Mesenchymal stem cell (in vitro differentiated cells and primary cell): ENCODE results near the gene LCN1.

ENCODE experiments used
- DNase-seq: peaks from one replicate; pipeline ENCODE4 v3.0.0-alpha.2; 2013
- H2AFZ ChIP-seq: one replicate; pipeline ENCODE4 v1.6.1; 2013; ENCODE audit warnings: low read depth, mild to moderate bottlenecking, control low read depth, inconsistent platforms, low read length, moderate library complexity
- H2AK5ac ChIP-seq: 2 replicates; pipeline ENCODE4 v1.6.1; 2013; ENCODE audit warnings: low read length, moderate library complexity, mild to moderate bottlenecking, inconsistent platforms; ENCODE audit not compliant: severe bottlenecking
- H2BK120ac ChIP-seq: one replicate; pipeline ENCODE4 v1.6.1; 2013; ENCODE audit warnings: low read depth, mild to moderate bottlenecking, inconsistent platforms, low read length, moderate library complexity
- H2BK12ac ChIP-seq, 2 experiments: one replicate each; pipeline ENCODE4 v1.6.1; 2013; ENCODE audit warnings: inconsistent platforms in 2 of 2, low read length in 2 of 2, mild to moderate bottlenecking in 2 of 2, moderate library complexity in 2 of 2, control low read depth in 1 of 2
- H2BK15ac ChIP-seq: one replicate; pipeline ENCODE4 v1.6.1; 2013; ENCODE audit warnings: mild to moderate bottlenecking, low read depth, inconsistent platforms; ENCODE audit not compliant: poor library complexity, severe bottlenecking
- H2BK5ac ChIP-seq: 2 replicates; pipeline ENCODE4 v1.6.1; 2013; ENCODE audit warnings: low read depth, mild to moderate bottlenecking, low read length, control low read depth, inconsistent platforms; ENCODE audit not compliant: poor library complexity, severe bottlenecking
- H3K14ac ChIP-seq, 2 experiments: one replicate each; pipeline ENCODE4 v1.6.1; 2013; ENCODE audit warnings: inconsistent platforms in 2 of 2, low read length in 2 of 2, control low read depth in 1 of 2, mild to moderate bottlenecking in 1 of 2, moderate library complexity in 1 of 2
- H3K18ac ChIP-seq, 2 experiments: one replicate each; pipeline ENCODE4 v1.6.1; 2013; ENCODE audit warnings: inconsistent platforms in 2 of 2, low read length in 2 of 2, control low read depth in 1 of 2, low read depth in 1 of 2, mild to moderate bottlenecking in 1 of 2
- H3K23ac ChIP-seq, 2 experiments: one replicate each; pipeline ENCODE4 v1.6.1; 2013; ENCODE audit warnings: inconsistent platforms in 2 of 2, low read length in 2 of 2, mild to moderate bottlenecking in 2 of 2, moderate library complexity in 2 of 2, control low read depth in 1 of 2
- H3K27ac ChIP-seq: 2 replicates; pipeline ENCODE4 v1.5.1; 2013; ENCODE audit warnings: mild to moderate bottlenecking, moderate library complexity, low read length, control low read depth, inconsistent platforms; ENCODE audit not compliant: poor library complexity, severe bottlenecking
- H3K27me3 ChIP-seq, 2 experiments: 2 replicates each; pipeline versions ENCODE4 v1.6.1 to v1.7.0; 2013; ENCODE audit warnings: low read length in 2 of 2, mild to moderate bottlenecking in 2 of 2, moderate library complexity in 2 of 2, control low read depth in 1 of 2, inconsistent platforms in 1 of 2; ENCODE audit not compliant: control insufficient read depth in 1 of 2, insufficient read depth in 1 of 2
- H3K36me3 ChIP-seq, 2 experiments: 2 replicates each; pipeline versions ENCODE4 v1.6.1 to v1.7.0; 2013; ENCODE audit warnings: low read length in 2 of 2, control low read depth in 1 of 2, inconsistent platforms in 1 of 2, low read depth in 1 of 2, mild to moderate bottlenecking in 1 of 2; ENCODE audit not compliant: insufficient read depth in 2 of 2, control insufficient read depth in 1 of 2
- H3K4ac ChIP-seq, 2 experiments: one replicate each; pipeline ENCODE4 v1.6.1; 2013; ENCODE audit warnings: inconsistent platforms in 2 of 2, low read length in 2 of 2, mild to moderate bottlenecking in 2 of 2, moderate library complexity in 2 of 2, control low read depth in 1 of 2, low read depth in 1 of 2
- H3K4me1 ChIP-seq: 2 replicates; pipeline ENCODE4 v1.6.1; 2013; ENCODE audit warnings: low read depth, low read length, control low read depth; ENCODE audit not compliant: control insufficient read depth, insufficient read depth
- H3K4me2 ChIP-seq: 2 replicates; pipeline ENCODE4 v1.6.1; 2013; ENCODE audit warnings: low read length, mild to moderate bottlenecking, inconsistent platforms; ENCODE audit not compliant: poor library complexity, severe bottlenecking
- H3K4me3 ChIP-seq, 2 experiments: 2 replicates each; pipeline versions ENCODE4 v1.5.1 to v1.7.0; 2013; ENCODE audit warnings: low read length in 2 of 2, mild to moderate bottlenecking in 2 of 2, control low read depth in 1 of 2, low read depth in 1 of 2; ENCODE audit not compliant: insufficient read depth in 1 of 2
- H3K79me1 ChIP-seq: replicated peaks from 2 replicates; pipeline ENCODE4 v1.6.1; 2013; ENCODE audit warnings: mild to moderate bottlenecking, control low read depth, low read length, inconsistent platforms; ENCODE audit not compliant: poor library complexity, severe bottlenecking
- H3K9ac ChIP-seq: 2 replicates; pipeline ENCODE4 v1.7.0; 2013; ENCODE audit warnings: mild to moderate bottlenecking, low read length, moderate library complexity
- H3K9me3 ChIP-seq: 2 replicates; pipeline ENCODE4 v1.7.0; 2013; ENCODE audit warnings: mild to moderate bottlenecking, low read length; ENCODE audit not compliant: control insufficient read depth
- H4K8ac ChIP-seq: one replicate; pipeline ENCODE4 v1.6.1; 2013; ENCODE audit warnings: inconsistent platforms, mild to moderate bottlenecking, low read length, moderate library complexity
- H4K91ac ChIP-seq: one replicate; pipeline ENCODE4 v1.6.1; 2013; ENCODE audit warnings: mild to moderate bottlenecking, low read length, inconsistent platforms
- WGBS: methylation state at CpG from one replicate; pipeline ENCODE4 v1.1.7; 2013; ENCODE audit warnings: mixed read lengths; 5-methylcytosine and 5-hydroxymethylcytosine counted together

The LCN1 gene

GRCh38 chr9:135515083-135515951 is 5.9 kb upstream of the LCN1 start:
- Histone ChIP-seq H3K27ac (no peak overlapping the region), H3K4ac (no peak overlapping the region), H3K23ac (no peak overlapping the region), H3K36me3 (no peaks in the 10 kb centered on the region), H3K9ac (no peak overlapping the region), H3K4me2 (no peak overlapping the region), H2AK5ac (no peak overlapping the region), H2BK15ac (no peak overlapping the region), H2BK12ac (no peak overlapping the region), H2AFZ (no peak overlapping the region), H2BK5ac (no peak overlapping the region), H4K91ac (no peak overlapping the region), H2BK120ac (no peak overlapping the region), H3K27me3 (peaks cover 0 to 40% of the 10 kb centered on the region in 2 experiments), H3K18ac (no peak overlapping the region), H3K79me1 (no peaks in the 10 kb centered on the region), H3K14ac (no peak overlapping the region), H3K9me3 (no peaks in the 10 kb centered on the region), H4K8ac (no peak overlapping the region), H3K4me1 (no peaks in the 10 kb centered on the region), H3K4me3 (no peak overlapping the region)
- no peak for DNase-seq
- 95% methylated on average over 31 of the region's 31 CpGs for WGBS

GRCh38 chr9:135516132-135516860 is 4.9 kb upstream of the LCN1 start:
- no peak overlapping the region for H3K9ac ChIP-seq
- no peaks in the 10 kb centered on the region for H3K4me1 ChIP-seq
- no peak overlapping the region for H2AFZ ChIP-seq
- H3K36me3 ChIP-seq, result no peaks in the 10 kb centered on the region
- DNase-seq, result no peak
- H3K27ac ChIP-seq, result no peak overlapping the region
- WGBS, result 86% methylated on average over 25 of the region's 25 CpGs
- H3K23ac ChIP-seq, result no peak overlapping the region
- no peak overlapping the region for H3K4me2 ChIP-seq
- no peaks in the 10 kb centered on the region for H3K9me3 ChIP-seq
- no peak overlapping the region for H2BK120ac ChIP-seq
- no peak overlapping the region for H2BK5ac ChIP-seq
- no peak overlapping the region for H3K4ac ChIP-seq
- no peak overlapping the region for H3K4me3 ChIP-seq
- no peak overlapping the region for H2BK12ac ChIP-seq
- H3K14ac ChIP-seq, result no peak overlapping the region
- H2AK5ac ChIP-seq, result no peak overlapping the region
- no peak overlapping the region for H4K8ac ChIP-seq
- no peaks in the 10 kb centered on the region for H3K79me1 ChIP-seq
- no peak overlapping the region for H4K91ac ChIP-seq
- H3K27me3 ChIP-seq, result peaks cover 6 to 47% of the 10 kb centered on the region in 2 experiments
- no peak overlapping the region for H3K18ac ChIP-seq
- H2BK15ac ChIP-seq, result no peak overlapping the region

GRCh38 chr9:135517407-135517822 is 3.8 kb upstream of the LCN1 start:
- DNase-seq, result no peak
- H3K9me3 ChIP-seq, result no peaks in the 10 kb centered on the region
- H3K18ac ChIP-seq, result no peak overlapping the region
- H3K27ac ChIP-seq, result no peak overlapping the region
- H2AK5ac ChIP-seq, result no peak overlapping the region
- no peak overlapping the region for H3K4me3 ChIP-seq
- no peaks in the 10 kb centered on the region for H3K4me1 ChIP-seq
- H4K91ac ChIP-seq, result no peak overlapping the region
- H3K9ac ChIP-seq, result no peak overlapping the region
- H2BK5ac ChIP-seq, result no peak overlapping the region
- no peak overlapping the region for H3K23ac ChIP-seq
- no peak overlapping the region for H2BK12ac ChIP-seq
- no peaks in the 10 kb centered on the region for H3K79me1 ChIP-seq
- no peak overlapping the region for H2BK15ac ChIP-seq
- H4K8ac ChIP-seq, result no peak overlapping the region
- H3K4ac ChIP-seq, result no peak overlapping the region
- peaks cover 8 to 51% of the 10 kb centered on the region in 2 experiments for H3K27me3 ChIP-seq
- 93% methylated on average over 24 of the region's 24 CpGs for WGBS
- H3K4me2 ChIP-seq, result no peak overlapping the region
- H2BK120ac ChIP-seq, result no peak overlapping the region
- H3K14ac ChIP-seq, result no peak overlapping the region
- H2AFZ ChIP-seq, result no peak overlapping the region
- H3K36me3 ChIP-seq, result no peaks in the 10 kb centered on the region
